RWPE2 (cell line): ENCODE data around the gene GMDS.

Experiments used
- ATAC-seq: fragments of 200-7000 bp; cut with Tn5 transposase; 3 replicates; pipeline ENCODE4 v1.9.1; 2021; ENCODE audit warnings: low read depth
- DNase-seq: peaks from one replicate; pipeline ENCODE4 v3.0.0-alpha.2; 2020; ENCODE audit warnings: low spot score
- H3K27ac ChIP-seq: fragments of 450-650 bp; 2 replicates; pipeline ENCODE4 v1.5.1; 2017; ENCODE audit warnings: mild to moderate bottlenecking; ENCODE audit not compliant: poor library complexity, severe bottlenecking
- H3K27me3 ChIP-seq: fragments of 250-450 bp; sonication (Bioruptor Pico); 2 replicates; pipeline ENCODE4 v1.5.1; 2021; ENCODE audit warnings: mild to moderate bottlenecking, moderate library complexity; ENCODE audit not compliant: insufficient read depth, poor library complexity, severe bottlenecking
- H3K36me3 ChIP-seq: fragments of 250-450 bp; sonication (Bioruptor Pico); 2 replicates; pipeline ENCODE4 v1.5.1; 2020; ENCODE audit warnings: low read depth, mild to moderate bottlenecking, moderate library complexity
- H3K4me1 ChIP-seq: fragments of 250-450 bp; sonication (Bioruptor Pico); 2 replicates; pipeline ENCODE4 v1.5.1; 2021; ENCODE audit warnings: mild to moderate bottlenecking, moderate library complexity; ENCODE audit not compliant: insufficient read depth, poor library complexity, severe bottlenecking
- H3K4me3 ChIP-seq: fragments of 250-450 bp; sonication (Bioruptor Pico); 2 replicates; pipeline ENCODE4 v1.5.1; 2021; ENCODE audit warnings: mild to moderate bottlenecking, moderate library complexity; ENCODE audit not compliant: severe bottlenecking
- H3K9me3 ChIP-seq: fragments of 250-450 bp; sonication (Bioruptor Pico); 2 replicates; pipeline ENCODE4 v1.5.1; 2021; ENCODE audit warnings: mild to moderate bottlenecking, moderate library complexity; ENCODE audit not compliant: severe bottlenecking
- CTCF ChIP-seq: fragments of 450-650 bp; IDR thresholded peaks from one replicate; pipeline ENCODE4 v1.5.1; 2017; ENCODE audit warnings: mild to moderate bottlenecking, moderate library complexity; ENCODE audit not compliant: poor library complexity, severe bottlenecking

GMDS gene

GRCh38 chr6:2164481-2164880 is 80.9 kb downstream of the GMDS start:
- TF ChIP-seq CTCF: no peak
- DNase-seq: no peak

DNA sequence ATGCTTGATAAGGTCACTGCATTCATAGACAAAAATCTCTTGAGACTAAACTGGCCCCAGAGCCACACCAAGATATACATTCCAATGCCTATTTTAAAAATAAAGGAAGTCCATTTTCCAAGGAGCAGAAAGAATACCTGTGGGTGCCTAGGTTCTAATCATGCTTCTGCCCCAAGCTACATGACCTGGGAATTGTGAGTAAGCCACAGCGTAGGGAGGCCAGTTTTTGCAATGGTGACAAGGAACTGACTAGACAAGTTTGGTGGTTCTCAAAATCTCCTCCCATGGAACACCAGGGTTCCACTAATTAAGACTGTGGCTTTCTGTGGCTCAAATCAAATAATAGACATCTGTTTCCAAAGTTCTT is 83.3 kb downstream of the GMDS start:
- Histone ChIP-seq H3K9me3 (no peaks in the 10 kb centered on the region), H3K27ac (no peak overlapping the region), H3K4me1 (peaks cover 14% of the 10 kb centered on the region), H3K4me3 (no peak overlapping the region), H3K36me3 (no peaks in the 10 kb centered on the region), H3K27me3 (no peaks in the 10 kb centered on the region)
- no peak for TF ChIP-seq CTCF
- ATAC-seq: no peak
- DNase-seq: no peak

More at GRCh38 chr6:2164481-2164880, 80.9 kb downstream of the GMDS start:
- Histone ChIP-seq H3K9me3 (no peaks in the 10 kb centered on the region), H3K27ac (no peak overlapping the region), H3K4me3 (no peak overlapping the region), H3K27me3 (no peaks in the 10 kb centered on the region), H3K4me1 (peaks cover 4% of the 10 kb centered on the region), H3K36me3 (no peaks in the 10 kb centered on the region)
- ATAC-seq: no peak

GRCh38 chr6:2158596-2159271 is 86.7 kb downstream of the GMDS start:
- H3K27me3 ChIP-seq: no peaks in the 10 kb centered on the region
- no peaks in the 10 kb centered on the region for H3K36me3 ChIP-seq
- no peaks in the 10 kb centered on the region for H3K9me3 ChIP-seq
- no peak overlapping the region for H3K27ac ChIP-seq
- peaks cover 19% of the 10 kb centered on the region for H3K4me1 ChIP-seq
- ATAC-seq (no peak), DNase-seq (no peak)
- no peak overlapping the region for H3K4me3 ChIP-seq
- TF ChIP-seq CTCF: peak; percentile 13

DNA sequence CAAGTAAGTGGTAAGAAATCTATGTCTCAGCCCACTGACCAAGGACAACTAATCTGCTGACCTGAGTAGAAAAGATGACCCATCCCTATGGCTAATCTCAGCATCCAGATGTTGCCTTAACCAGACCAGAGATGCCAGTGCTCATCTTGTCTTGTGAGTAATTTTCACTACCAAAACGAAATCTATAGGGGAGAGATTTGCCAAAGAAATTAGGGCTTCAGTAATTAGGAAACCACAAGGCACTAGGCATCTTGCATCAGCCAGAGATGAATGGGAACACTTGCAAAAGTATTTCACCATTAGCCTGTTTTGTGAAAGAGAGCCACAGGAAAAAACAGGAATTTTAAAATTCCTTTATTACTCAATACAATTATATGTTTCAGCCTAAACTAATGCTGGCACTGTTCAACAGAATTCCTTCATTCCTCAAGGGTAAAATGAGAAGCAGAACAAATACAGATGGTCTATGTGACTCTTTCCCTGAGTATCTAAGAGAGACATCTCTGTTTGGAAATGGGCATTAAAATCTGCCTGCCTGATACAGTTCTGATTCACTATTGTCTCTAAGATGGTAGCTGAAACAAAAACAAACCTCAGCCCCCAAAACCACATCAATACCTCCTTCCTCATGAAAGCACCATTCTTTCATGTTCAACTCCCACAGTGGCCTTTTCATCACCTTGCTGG is 87.8 kb downstream of the GMDS start:
- H3K36me3 ChIP-seq: no peaks in the 10 kb centered on the region
- ATAC-seq (peak; percentile 90), DNase-seq (no peak)
- H3K27ac ChIP-seq: peak overlapping the region; percentile 24
- TF ChIP-seq CTCF: no peak
- H3K4me3 ChIP-seq: no peak overlapping the region
- no peaks in the 10 kb centered on the region for H3K9me3 ChIP-seq
- H3K4me1 ChIP-seq: peaks cover 19% of the 10 kb centered on the region
- H3K27me3 ChIP-seq: no peaks in the 10 kb centered on the region

- ATAC-seq: no peak
Observed at GRCh38 chr6:2155206-2155605, 90.2 kb downstream of the GMDS start.

More at GRCh38 chr6:2155206-2155605, 90.2 kb downstream of the GMDS start:
- H3K9me3 ChIP-seq: no peaks in the 10 kb centered on the region
- H3K27ac ChIP-seq: no peak overlapping the region
- H3K4me3 ChIP-seq: no peak overlapping the region
- TF ChIP-seq CTCF: no peak
- no peak for DNase-seq
- H3K4me1 ChIP-seq: peaks cover 15% of the 10 kb centered on the region
- no peaks in the 10 kb centered on the region for H3K36me3 ChIP-seq
- H3K27me3 ChIP-seq: no peaks in the 10 kb centered on the region
